ENCODE data around the gene JUND. TPM values are rescaled to one million over a fixed set of nuclear protein-coding genes. Genes with fewer than 3 reads are reported as not detected.

Gene JUND
- polyA plus RNA-seq, 1 of the 3 experiments (the other 2 are of a cell fraction) = 115 TPM

DNA sequence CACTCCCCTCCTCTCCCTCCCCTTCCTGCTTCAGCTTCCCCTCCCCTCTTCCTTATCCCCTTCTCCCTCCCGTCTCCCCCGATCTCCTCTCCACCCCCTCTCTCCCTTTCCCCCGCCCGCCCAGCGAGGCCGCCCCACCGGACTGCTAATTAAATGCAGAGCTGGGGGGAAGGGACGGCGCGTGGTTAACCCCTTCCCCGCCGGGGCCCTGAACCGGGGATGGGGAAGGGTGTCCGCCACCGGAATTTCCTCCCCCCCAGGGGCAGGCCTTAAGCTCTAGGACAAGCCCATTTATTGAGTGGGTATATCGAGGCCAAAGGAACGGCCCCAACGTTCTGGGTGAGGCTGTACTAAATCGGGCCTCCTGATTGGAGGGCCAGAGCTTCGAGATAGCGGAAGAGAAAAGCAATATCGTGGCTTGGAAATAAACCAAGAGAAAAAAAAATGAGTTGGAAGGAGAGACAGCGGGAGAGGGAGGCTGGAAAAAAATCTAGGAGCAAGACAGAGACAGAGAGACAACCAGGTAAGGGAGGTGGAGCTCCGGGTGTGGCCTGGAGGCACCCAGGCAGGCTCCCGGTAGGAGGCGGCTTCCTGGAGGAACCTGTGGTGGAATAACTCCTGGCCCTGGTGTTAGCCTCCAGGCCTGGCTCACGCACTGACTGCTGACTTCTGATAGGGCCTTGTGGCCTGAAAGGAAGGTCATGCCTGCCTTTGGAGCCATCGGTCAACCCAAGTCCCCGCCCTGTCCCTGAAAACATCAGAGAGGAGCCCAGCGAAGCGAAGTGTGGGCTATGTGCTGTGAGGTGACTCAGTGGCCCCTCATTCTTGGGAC lies 11.6 kb upstream of the JUND start:
- peak; percentile 92 for DNase-seq
- Histone ChIP-seq H3K9me3 (no peaks in the 10 kb centered on the region), H3K36me3 (replicated peaks in 1 of 2; ENCODE audit: control insufficient read depth in 1 of 2, insufficient read depth in 2 of 2, low read length in 1 of 2) (no peaks in the 10 kb centered on the region), H3K9me2 (no peaks in the 10 kb centered on the region), H2AFZ (ENCODE audit: low read depth) (peak overlapping the region; percentile 64), H3K4me3 (ENCODE audit: low read depth in 2 of 2, low read length in 1 of 2) (peak overlapping the region; percentile 58 to 71), H3K4me1 (ENCODE audit: control insufficient read depth in 1 of 2, insufficient read depth in 2 of 2, low read depth in 1 of 2, low read length in 1 of 2) (peaks cover 8 to 24% of the 10 kb centered on the region in 2 experiments; a peak in 2 of 4 replicates), H3F3A (replicated peaks; ENCODE audit: insufficient read depth) (peaks cover 28% of the 10 kb centered on the region), H3K4me2 (peak overlapping the region; percentile 96), H4K20me1 (ENCODE audit: insufficient read depth) (no peaks in the 10 kb centered on the region), H3K27me3 (ENCODE audit: insufficient read depth) (no peaks in the 10 kb centered on the region), H3K79me2 (ENCODE audit: insufficient read depth) (no peaks in the 10 kb centered on the region), H3K27ac (ENCODE audit: low read depth in 2 of 2, low read length in 1 of 2) (peak overlapping the region; percentile 72 to 94), H3K9ac (peak overlapping the region; percentile 80)
- POLR2A ChIA-PET = interaction anchor here (0.7 to 3.8 kb wide), 9 partner anchors 9 to 126 kb away, joined by 3 to 112 read pairs (median 5); partner anchors contain the start of genes JUND, LSM4 and SSBP4
- WGBS (ENCODE audit: low lambda C conversion rate) = 17% methylated on average over 31 of the region's 31 CpGs
- CTCF ChIA-PET = interaction anchor here (0.7 to 5.1 kb wide), 9 partner anchors 9 to 364 kb away, joined by 3 to 67 read pairs (median 5); partner anchors contain the start of genes JUND and LSM4
- TF ChIP-seq TAF1 (IDR thresholded peaks at IDR 0.05; ENCODE audit: borderline replicate concordance, low read depth, low read length) (no peak), MXI1 (IDR thresholded peaks at IDR 0.05; ENCODE audit: low read depth, low read length) (peak; percentile 38; the same call in 1 of the 2 replicates), POLR2AphosphoS5 (IDR thresholded peaks at IDR 0.05; ENCODE audit: low read depth, low read length) (no peak), CHD2 (IDR thresholded peaks at IDR 0.05; ENCODE audit: low read length, partially characterized antibody) (peak; percentile 92), TCF12 (IDR thresholded peaks at IDR 0.05) (peak; percentile 92), SMC3 (IDR thresholded peaks at IDR 0.05; ENCODE audit: low read depth, low read length) (no peak), EP300 (IDR thresholded peaks at IDR 0.05; ENCODE audit: borderline replicate concordance in 1 of 2, low read depth in 1 of 2, low read length in 1 of 2) (peak; percentile 21 to 48; a peak in 2 of 4 replicates), FOSL2 (IDR thresholded peaks at IDR 0.05; ENCODE audit: borderline replicate concordance, low read depth) (no peak), YY1 (IDR thresholded peaks at IDR 0.05; ENCODE audit: low read depth) (no peak), NRF1 (IDR thresholded peaks at IDR 0.05; ENCODE audit: low read depth, low read length) (no peak), JUND (IDR thresholded peaks at IDR 0.05) (no peak), EZH2phosphoT487 (IDR thresholded peaks at IDR 0.05; ENCODE audit: borderline replicate concordance, low read depth) (no peak), USF2 (IDR thresholded peaks at IDR 0.05; ENCODE audit: borderline replicate concordance, low read depth, low read length) (no peak), ELF1 (IDR thresholded peaks at IDR 0.05) (peak; percentile 15; the same call in 1 of the 2 replicates), TEAD4 (IDR thresholded peaks at IDR 0.05; ENCODE audit: borderline replicate concordance, insufficient read depth) (no peak), NFIC (IDR thresholded peaks at IDR 0.05; ENCODE audit: borderline replicate concordance) (no peak), IRF3 (IDR thresholded peaks at IDR 0.05; ENCODE audit: low read depth, low read length) (no peak), RXRA (IDR thresholded peaks at IDR 0.05; ENCODE audit: borderline replicate concordance, low read depth) (no peak)
- TF ChIP-seq, protein P1, sequence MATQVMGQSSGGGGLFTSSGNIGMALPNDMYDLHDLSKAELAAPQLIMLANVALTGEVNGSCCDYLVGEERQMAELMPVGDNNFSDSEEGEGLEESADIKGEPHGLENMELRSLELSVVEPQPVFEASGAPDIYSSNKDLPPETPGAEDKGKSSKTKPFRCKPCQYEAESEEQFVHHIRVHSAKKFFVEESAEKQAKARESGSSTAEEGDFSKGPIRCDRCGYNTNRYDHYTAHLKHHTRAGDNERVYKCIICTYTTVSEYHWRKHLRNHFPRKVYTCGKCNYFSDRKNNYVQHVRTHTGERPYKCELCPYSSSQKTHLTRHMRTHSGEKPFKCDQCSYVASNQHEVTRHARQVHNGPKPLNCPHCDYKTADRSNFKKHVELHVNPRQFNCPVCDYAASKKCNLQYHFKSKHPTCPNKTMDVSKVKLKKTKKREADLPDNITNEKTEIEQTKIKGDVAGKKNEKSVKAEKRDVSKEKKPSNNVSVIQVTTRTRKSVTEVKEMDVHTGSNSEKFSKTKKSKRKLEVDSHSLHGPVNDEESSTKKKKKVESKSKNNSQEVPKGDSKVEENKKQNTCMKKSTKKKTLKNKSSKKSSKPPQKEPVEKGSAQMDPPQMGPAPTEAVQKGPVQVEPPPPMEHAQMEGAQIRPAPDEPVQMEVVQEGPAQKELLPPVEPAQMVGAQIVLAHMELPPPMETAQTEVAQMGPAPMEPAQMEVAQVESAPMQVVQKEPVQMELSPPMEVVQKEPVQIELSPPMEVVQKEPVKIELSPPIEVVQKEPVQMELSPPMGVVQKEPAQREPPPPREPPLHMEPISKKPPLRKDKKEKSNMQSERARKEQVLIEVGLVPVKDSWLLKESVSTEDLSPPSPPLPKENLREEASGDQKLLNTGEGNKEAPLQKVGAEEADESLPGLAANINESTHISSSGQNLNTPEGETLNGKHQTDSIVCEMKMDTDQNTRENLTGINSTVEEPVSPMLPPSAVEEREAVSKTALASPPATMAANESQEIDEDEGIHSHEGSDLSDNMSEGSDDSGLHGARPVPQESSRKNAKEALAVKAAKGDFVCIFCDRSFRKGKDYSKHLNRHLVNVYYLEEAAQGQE (IDR thresholded peaks at IDR 0.05; ENCODE audit: low read depth, low read length) = peak; percentile 62
- TF ChIP-seq, protein P2, sequence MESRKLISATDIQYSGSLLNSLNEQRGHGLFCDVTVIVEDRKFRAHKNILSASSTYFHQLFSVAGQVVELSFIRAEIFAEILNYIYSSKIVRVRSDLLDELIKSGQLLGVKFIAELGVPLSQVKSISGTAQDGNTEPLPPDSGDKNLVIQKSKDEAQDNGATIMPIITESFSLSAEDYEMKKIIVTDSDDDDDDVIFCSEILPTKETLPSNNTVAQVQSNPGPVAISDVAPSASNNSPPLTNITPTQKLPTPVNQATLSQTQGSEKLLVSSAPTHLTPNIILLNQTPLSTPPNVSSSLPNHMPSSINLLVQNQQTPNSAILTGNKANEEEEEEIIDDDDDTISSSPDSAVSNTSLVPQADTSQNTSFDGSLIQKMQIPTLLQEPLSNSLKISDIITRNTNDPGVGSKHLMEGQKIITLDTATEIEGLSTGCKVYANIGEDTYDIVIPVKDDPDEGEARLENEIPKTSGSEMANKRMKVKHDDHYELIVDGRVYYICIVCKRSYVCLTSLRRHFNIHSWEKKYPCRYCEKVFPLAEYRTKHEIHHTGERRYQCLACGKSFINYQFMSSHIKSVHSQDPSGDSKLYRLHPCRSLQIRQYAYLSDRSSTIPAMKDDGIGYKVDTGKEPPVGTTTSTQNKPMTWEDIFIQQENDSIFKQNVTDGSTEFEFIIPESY (IDR thresholded peaks at IDR 0.05; ENCODE audit: borderline replicate concordance, low read depth) = no peak
- TF ChIP-seq, protein P3, sequence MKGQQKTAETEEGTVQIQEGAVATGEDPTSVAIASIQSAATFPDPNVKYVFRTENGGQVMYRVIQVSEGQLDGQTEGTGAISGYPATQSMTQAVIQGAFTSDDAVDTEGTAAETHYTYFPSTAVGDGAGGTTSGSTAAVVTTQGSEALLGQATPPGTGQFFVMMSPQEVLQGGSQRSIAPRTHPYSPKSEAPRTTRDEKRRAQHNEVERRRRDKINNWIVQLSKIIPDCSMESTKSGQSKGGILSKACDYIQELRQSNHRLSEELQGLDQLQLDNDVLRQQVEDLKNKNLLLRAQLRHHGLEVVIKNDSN (IDR thresholded peaks at IDR 0.05; ENCODE audit: borderline replicate concordance, low read depth) = no peak
- TF ChIP-seq, protein P4, sequence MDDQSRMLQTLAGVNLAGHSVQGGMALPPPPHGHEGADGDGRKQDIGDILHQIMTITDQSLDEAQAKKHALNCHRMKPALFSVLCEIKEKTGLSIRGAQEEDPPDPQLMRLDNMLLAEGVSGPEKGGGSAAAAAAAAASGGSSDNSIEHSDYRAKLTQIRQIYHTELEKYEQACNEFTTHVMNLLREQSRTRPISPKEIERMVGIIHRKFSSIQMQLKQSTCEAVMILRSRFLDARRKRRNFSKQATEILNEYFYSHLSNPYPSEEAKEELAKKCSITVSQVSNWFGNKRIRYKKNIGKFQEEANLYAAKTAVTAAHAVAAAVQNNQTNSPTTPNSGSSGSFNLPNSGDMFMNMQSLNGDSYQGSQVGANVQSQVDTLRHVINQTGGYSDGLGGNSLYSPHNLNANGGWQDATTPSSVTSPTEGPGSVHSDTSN (IDR thresholded peaks at IDR 0.05) = no peak
